Fibroblast of pulmonary artery (primary cell): Measurements from ENCODE around the gene MKNK1.

ENCODE experiments used
- DNase-seq: peaks from one replicate; pipeline ENCODE4 v3.0.0-alpha.2; 2010; ENCODE audit warnings: low read depth
- H3K4me3 ChIP-seq: replicated peaks from 2 replicates; pipeline ENCODE4 v1.5.1; 2011; ENCODE audit warnings: low read depth, mild to moderate bottlenecking, control low read depth, low read length, moderate library complexity
- CTCF ChIP-seq: IDR thresholded peaks from 2 replicates; pipeline ENCODE4 v1.5.1; 2011; ENCODE audit warnings: mild to moderate bottlenecking, control low read depth, low read length, inconsistent platforms; ENCODE audit errors: missing control alignments

MKNK1 gene

GRCh38 chr1:46575778-46576177, 28.3 kb downstream of the MKNK1 start:
- no peak for TF ChIP-seq CTCF
- DNase-seq = no peak
- no peak overlapping the region for H3K4me3 ChIP-seq

GRCh38 chr1:46575300-46575699, 28.8 kb downstream of the MKNK1 start:
- DNase-seq = no peak
- no peak for TF ChIP-seq CTCF
- H3K4me3 ChIP-seq = no peak overlapping the region

GRCh38 chr1:46571691-46572225, 32.3 kb downstream of the MKNK1 start:
- DNase-seq = no peak
- no peak overlapping the region for H3K4me3 ChIP-seq
- TF ChIP-seq CTCF = no peak

GRCh38 chr1:46569884-46570725, 34.0 kb downstream of the MKNK1 start:
- no peak for TF ChIP-seq CTCF
- peak; percentile 16 for DNase-seq
- no peak overlapping the region for H3K4me3 ChIP-seq

- DNase-seq = no peak
- no peak for TF ChIP-seq CTCF
Observed at GRCh38 chr1:46569116-46569515, 35.0 kb downstream of the MKNK1 start.

GRCh38 chr1:46568461-46568891, 35.6 kb downstream of the MKNK1 start:
- no peak for DNase-seq
- TF ChIP-seq CTCF = no peak
- no peak overlapping the region for H3K4me3 ChIP-seq

More at GRCh38 chr1:46569116-46569515, 35.0 kb downstream of the MKNK1 start:
- no peak overlapping the region for H3K4me3 ChIP-seq
